ENCODE measurements around the gene CTF1. TPM values are rescaled to one million over a fixed set of nuclear protein-coding genes. Genes with fewer than 3 reads are reported as not detected.
"Not testable (repeated sequence)": the region's sequence is repeated elsewhere in the genome, so short reads cannot be mapped to it uniquely, and the experiment has no call there.

The CTF1 gene
- total and polyA plus RNA-seq, 7 donors = 0.46 to 6.9 (median 3.6) TPM

DNA sequence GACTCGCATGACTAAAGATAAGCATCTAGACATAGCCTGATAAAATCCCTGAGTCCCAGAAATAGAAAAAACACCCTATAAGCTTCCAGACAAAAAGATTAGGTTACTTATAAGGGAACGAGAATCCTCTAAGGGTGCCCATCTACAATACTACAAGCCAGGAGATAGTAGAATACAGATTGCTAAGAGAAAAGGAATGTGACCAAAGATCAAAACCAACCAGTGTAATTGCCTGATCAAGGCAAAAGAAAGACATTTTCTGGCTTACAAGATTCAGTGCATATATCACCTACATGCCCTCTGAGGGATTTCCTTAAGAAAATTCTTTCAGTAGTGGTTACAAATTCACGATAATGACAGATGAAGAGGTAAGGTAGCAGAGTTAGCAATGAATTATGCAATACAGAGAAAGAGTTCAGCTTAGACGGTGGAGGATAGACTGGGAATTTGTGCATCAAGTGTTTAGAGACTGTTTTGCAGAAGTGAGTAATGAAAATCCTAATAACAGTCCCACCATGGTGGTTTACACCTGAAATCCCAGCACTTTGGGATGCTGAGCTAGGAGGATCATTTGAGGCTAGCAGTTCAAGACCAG is 37.5 kb upstream of the CTF1 start:
- Histone ChIP-seq H3K27me3 (no peaks in the 10 kb centered on the region), H3K27ac (no peak overlapping the region), H3K4me3 (no peak overlapping the region), H3K9me3 (no peaks in the 10 kb centered on the region), H3K4me1 (no peaks in the 10 kb centered on the region), H3K36me3 (peaks cover 0 to 7% (median 0%) of the 10 kb centered on the region in 4 donors)
- WGBS, 2 donors = 88 to 91% methylated on average over 4 of the region's 4 CpGs
- TF ChIP-seq POLR2AphosphoS5 (IDR thresholded peaks at IDR 0.05) (no peak), POLR2A (IDR thresholded peaks at IDR 0.05) (no peak), EP300 (IDR thresholded peaks at IDR 0.05) (no peak)
- TF ChIP-seq, protein P1, sequence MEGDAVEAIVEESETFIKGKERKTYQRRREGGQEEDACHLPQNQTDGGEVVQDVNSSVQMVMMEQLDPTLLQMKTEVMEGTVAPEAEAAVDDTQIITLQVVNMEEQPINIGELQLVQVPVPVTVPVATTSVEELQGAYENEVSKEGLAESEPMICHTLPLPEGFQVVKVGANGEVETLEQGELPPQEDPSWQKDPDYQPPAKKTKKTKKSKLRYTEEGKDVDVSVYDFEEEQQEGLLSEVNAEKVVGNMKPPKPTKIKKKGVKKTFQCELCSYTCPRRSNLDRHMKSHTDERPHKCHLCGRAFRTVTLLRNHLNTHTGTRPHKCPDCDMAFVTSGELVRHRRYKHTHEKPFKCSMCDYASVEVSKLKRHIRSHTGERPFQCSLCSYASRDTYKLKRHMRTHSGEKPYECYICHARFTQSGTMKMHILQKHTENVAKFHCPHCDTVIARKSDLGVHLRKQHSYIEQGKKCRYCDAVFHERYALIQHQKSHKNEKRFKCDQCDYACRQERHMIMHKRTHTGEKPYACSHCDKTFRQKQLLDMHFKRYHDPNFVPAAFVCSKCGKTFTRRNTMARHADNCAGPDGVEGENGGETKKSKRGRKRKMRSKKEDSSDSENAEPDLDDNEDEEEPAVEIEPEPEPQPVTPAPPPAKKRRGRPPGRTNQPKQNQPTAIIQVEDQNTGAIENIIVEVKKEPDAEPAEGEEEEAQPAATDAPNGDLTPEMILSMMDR (IDR thresholded peaks at IDR 0.05) = no peak
- intact Hi-C loops (cut with DNase I) = no loop called here
- DNase-seq = no peak

DNA sequence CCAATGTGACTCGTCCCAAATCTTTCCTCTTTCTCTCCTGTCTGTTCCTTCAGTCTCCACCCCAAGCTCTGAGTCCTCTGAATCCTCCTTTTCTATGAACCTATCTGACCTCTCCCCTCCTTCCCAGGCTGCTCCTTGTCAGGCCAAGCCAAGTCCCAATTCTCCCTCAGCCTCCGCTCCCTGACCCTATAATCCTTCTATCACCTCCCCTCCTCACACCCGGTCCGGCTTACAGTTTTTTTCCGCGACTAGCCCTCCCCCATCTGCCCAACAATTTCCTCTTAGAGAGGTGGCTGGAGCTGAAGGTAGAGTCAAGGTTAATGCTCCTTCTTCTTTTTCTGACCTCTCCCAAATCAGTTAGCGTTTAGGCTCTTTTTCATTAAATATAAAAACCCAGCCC is 35.7 kb upstream of the CTF1 start:
- H3K4me3 ChIP-seq; intact Hi-C loops (cut with DNase I); H3K9me3 ChIP-seq; H3K27me3 ChIP-seq; H3K4me1 ChIP-seq; H3K27ac ChIP-seq; H3K36me3 ChIP-seq; DNase-seq: not testable (repeated sequence)
- WGBS, 2 donors = 88 to 93% methylated on average over 7 of the region's 7 CpGs

DNA sequence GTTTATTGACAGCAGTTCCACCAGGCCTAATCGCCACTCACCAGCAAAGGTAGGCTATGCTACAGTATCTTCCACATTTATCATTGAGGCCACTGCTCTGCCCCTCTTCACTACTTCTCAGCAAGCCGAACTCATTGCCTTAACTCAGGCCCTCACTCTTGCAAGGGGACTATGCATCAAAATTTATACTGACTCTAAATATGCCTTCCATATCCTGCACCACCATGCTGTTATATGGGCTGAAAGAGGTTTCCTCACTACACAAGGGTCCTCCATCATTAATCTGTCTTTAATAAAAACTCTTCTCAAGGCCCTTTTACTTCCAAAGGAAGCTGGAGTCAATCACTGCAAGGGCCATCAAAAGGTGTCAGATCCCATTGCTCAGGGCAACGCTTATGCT is 33.2 kb upstream of the CTF1 start:
- H3K36me3 ChIP-seq; H3K27ac ChIP-seq; DNase-seq; H3K4me3 ChIP-seq; H3K27me3 ChIP-seq; intact Hi-C loops (cut with DNase I); H3K9me3 ChIP-seq; H3K4me1 ChIP-seq: not testable (repeated sequence)
- whole genome bisulfite sequencing, 2 donors = 95 to 96% methylated on average over 3 of the region's 3 CpGs

DNA sequence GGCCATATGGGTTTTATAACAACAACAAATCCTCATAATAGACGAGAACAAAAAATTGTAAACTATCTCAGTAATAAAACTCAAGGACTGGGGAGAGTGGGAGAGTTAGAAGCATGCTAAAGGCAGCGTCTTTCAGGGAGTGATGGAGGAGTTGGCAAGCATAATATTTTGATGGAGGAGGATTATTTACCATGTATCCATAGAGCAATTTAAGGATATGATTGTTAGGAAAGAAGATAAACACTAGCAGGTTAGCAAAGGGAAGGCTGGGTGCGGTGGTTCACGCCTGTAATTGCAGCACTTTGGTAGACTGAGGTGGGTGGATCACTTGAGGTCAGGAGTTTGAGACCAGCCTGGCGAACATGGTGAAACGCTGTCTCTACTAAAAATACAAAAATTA is 30.4 kb upstream of the CTF1 start:
- H3K4me1 ChIP-seq = no peaks in the 10 kb centered on the region
- no peak overlapping the region for H3K4me3 ChIP-seq
- 27 to 62% methylated on average over 6 of the region's 6 CpGs for WGBS, 2 donors
- H3K9me3 ChIP-seq = no peaks in the 10 kb centered on the region
- no peak for TF ChIP-seq POLR2A (IDR thresholded peaks at IDR 0.05)
- no peak for TF ChIP-seq EP300 (IDR thresholded peaks at IDR 0.05)
- TF ChIP-seq, protein P1 (IDR thresholded peaks at IDR 0.05) = no peak
- no peak for TF ChIP-seq POLR2AphosphoS5 (IDR thresholded peaks at IDR 0.05)
- no peak for DNase-seq
- intact Hi-C loops (cut with DNase I) = no loop called here
- H3K27ac ChIP-seq = no peak overlapping the region
- no peaks in the 10 kb centered on the region for H3K36me3 ChIP-seq
- H3K27me3 ChIP-seq = no peaks in the 10 kb centered on the region

DNA sequence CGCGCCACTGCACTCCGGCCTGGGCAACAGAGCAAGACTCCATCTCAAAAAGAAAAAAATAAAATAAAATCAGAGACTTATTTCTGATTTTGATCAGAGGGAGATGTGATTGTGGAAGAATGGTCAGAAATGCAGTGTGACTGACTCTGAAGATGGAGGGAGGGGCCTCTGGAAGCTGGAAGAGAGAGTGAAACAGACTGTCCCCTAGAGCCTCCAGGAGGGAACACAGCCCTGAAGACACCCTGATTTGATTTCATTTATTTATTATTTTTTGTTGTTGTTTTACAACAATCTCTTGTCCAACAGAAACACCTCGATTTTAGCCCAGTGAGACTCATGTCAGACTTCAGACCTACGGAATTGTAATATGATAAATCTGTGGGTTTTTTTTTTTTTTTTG is 28.7 kb upstream of the CTF1 start:
- Histone ChIP-seq H3K27ac (no peak overlapping the region), H3K36me3 (no peaks in the 10 kb centered on the region), H3K4me3 (no peak overlapping the region), H3K27me3 (no peaks in the 10 kb centered on the region), H3K9me3 (no peaks in the 10 kb centered on the region), H3K4me1 (no peaks in the 10 kb centered on the region)
- TF ChIP-seq POLR2AphosphoS5 (IDR thresholded peaks at IDR 0.05) (no peak), POLR2A (IDR thresholded peaks at IDR 0.05) (no peak), EP300 (IDR thresholded peaks at IDR 0.05) (no peak)
- TF ChIP-seq, protein P1 (IDR thresholded peaks at IDR 0.05) = no peak
- WGBS, 2 donors = 90 to 95% methylated on average over 5 of the region's 5 CpGs
- DNase-seq = no peak
- intact Hi-C loops (cut with DNase I) = no loop called here

DNA sequence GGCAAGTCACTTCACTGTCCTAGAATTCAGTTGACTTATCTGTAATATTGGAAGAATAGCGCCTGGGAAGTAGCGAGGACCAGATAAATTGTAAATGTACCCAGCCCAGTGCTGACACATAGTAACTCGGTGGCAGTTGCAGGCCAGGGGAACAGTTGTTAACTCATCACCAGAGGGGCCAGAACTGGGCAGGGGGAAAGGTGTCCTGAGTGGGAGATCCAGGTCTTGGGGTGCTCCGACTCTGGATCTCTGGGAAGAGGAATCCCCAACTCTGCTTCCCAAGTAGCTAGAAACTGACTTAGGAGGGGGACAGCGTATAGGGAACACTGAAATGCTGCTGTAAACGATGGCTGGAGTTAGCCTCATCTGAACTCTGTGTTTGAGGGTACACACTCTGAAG is 25.5 kb upstream of the CTF1 start:
- TF ChIP-seq POLR2AphosphoS5 (IDR thresholded peaks at IDR 0.05) (no peak), POLR2A (IDR thresholded peaks at IDR 0.05) (no peak), EP300 (IDR thresholded peaks at IDR 0.05) (no peak)
- TF ChIP-seq, protein P1 (IDR thresholded peaks at IDR 0.05) = no peak

More for the DNA sequence above, 25.5 kb upstream of the CTF1 start:
- intact Hi-C loops (cut with DNase I) = no loop called here
- Histone ChIP-seq H3K9me3 (no peaks in the 10 kb centered on the region), H3K27ac (no peak overlapping the region), H3K36me3 (no peaks in the 10 kb centered on the region), H3K4me3 (no peak overlapping the region), H3K4me1 (peaks cover 0 to 12% (median 9%) of the 10 kb centered on the region in 4 donors), H3K27me3 (no peaks in the 10 kb centered on the region)
- no peak for DNase-seq
- WGBS, 2 donors = 90 to 92% methylated on average over 6 of the region's 6 CpGs

Measured in sigmoid colon (tissue), 7 donors.